Right lobe of liver (tissue), 4 donors: ENCODE results near the gene IFNAR1.

Source experiments
- POLR2A ChIP-seq: fragments of 450-650 bp; IDR thresholded peaks from one replicate; pipeline ENCODE4 v1.6.1; 2017; ENCODE audit warnings: antibody characterized with exemption, mild to moderate bottlenecking
- TF ChIP-seq, protein P1 (sequence below), 4 donors: fragments of 200-600 bp in 3 of 4; fragments of 450-650 bp in 1 of 4; IDR thresholded peaks; one replicate each; pipeline versions ENCODE4 v1.5.1 to v1.8.0; 2016 to 2022; ENCODE audit warnings: antibody characterized with exemption in 4 of 4, mild to moderate bottlenecking in 2 of 4
- donor health status: DM: no; HTN: no; CAD: no.
- donor health status: DM: no; HTN: no; CAD: no.
- donor health status: DM: no; HTN: yes; CAD: no.

DNA sequence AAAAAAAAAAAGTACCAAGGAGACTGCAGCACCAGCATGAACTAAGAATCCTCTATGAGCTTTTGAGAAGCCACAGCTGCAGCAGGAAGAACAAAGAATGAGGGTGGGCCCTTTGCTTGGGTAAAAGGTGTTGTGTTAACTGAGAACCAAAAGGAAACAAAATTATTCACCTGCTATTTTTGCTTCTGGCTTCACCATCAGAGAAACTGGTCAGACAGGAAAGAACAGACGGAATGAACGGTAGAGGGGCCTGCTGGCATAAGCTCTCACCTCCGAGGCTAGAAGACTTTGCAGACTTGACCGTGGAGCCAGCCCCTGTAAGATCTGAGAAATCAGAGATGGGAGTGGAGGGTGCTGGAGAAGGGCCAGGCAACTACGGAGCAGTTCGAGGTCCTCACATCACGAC, 31.0 kb upstream of the IFNAR1 start:
- TF ChIP-seq, protein P1, sequence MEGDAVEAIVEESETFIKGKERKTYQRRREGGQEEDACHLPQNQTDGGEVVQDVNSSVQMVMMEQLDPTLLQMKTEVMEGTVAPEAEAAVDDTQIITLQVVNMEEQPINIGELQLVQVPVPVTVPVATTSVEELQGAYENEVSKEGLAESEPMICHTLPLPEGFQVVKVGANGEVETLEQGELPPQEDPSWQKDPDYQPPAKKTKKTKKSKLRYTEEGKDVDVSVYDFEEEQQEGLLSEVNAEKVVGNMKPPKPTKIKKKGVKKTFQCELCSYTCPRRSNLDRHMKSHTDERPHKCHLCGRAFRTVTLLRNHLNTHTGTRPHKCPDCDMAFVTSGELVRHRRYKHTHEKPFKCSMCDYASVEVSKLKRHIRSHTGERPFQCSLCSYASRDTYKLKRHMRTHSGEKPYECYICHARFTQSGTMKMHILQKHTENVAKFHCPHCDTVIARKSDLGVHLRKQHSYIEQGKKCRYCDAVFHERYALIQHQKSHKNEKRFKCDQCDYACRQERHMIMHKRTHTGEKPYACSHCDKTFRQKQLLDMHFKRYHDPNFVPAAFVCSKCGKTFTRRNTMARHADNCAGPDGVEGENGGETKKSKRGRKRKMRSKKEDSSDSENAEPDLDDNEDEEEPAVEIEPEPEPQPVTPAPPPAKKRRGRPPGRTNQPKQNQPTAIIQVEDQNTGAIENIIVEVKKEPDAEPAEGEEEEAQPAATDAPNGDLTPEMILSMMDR (IDR thresholded peaks at IDR 0.05) = no peak
- no peak for TF ChIP-seq POLR2A
